Parathyroid adenoma (tissue), 2 donors: ENCODE results near the gene RMND5A.
"Not testable (repeated sequence)": the region's sequence is repeated elsewhere in the genome, so short reads cannot be mapped to it uniquely, and the experiment has no call there.

Source experiments
- H2AFZ ChIP-seq: fragments of 300-600 bp; sonication (generic); one replicate; pipeline ENCODE4 v1.7.0; 2017; ENCODE audit warnings: antibody characterized with exemption, mild to moderate bottlenecking
- H3K27ac ChIP-seq: fragments of 300-600 bp; sonication (generic); one replicate; pipeline ENCODE4 v1.7.0; 2017
- H3K27me3 ChIP-seq: fragments of 300-600 bp; sonication (generic); one replicate; pipeline ENCODE4 v1.7.0; 2017; ENCODE audit warnings: low read length; ENCODE audit not compliant: control insufficient read depth, insufficient read depth
- H3K36me3 ChIP-seq: fragments of 300-600 bp; sonication (generic); one replicate; pipeline ENCODE4 v1.7.0; 2017; ENCODE audit warnings: low read length; ENCODE audit not compliant: control insufficient read depth, insufficient read depth
- H3K4me1 ChIP-seq: fragments of 300-600 bp; sonication (generic); one replicate; pipeline ENCODE4 v1.7.0; 2017; ENCODE audit warnings: control low read depth
- H3K4me2 ChIP-seq: fragments of 300-600 bp; sonication (generic); one replicate; pipeline ENCODE4 v1.7.0; 2017; ENCODE audit warnings: low read length
- H3K4me3 ChIP-seq: fragments of 300-600 bp; sonication (generic); one replicate; pipeline ENCODE4 v1.7.0; 2017; ENCODE audit warnings: low read depth, low read length
- H3K79me2 ChIP-seq: fragments of 300-600 bp; sonication (generic); one replicate; pipeline ENCODE4 v1.7.0; 2017; ENCODE audit warnings: control low read depth
- H3K9ac ChIP-seq: fragments of 300-600 bp; sonication (generic); one replicate; pipeline ENCODE4 v1.7.0; 2017; ENCODE audit warnings: mild to moderate bottlenecking
- H3K9me3 ChIP-seq: fragments of 300-600 bp; sonication (generic); one replicate; pipeline ENCODE4 v1.7.0; 2017; ENCODE audit warnings: low read length; ENCODE audit not compliant: control insufficient read depth
- donor health status: primary hyperparathyroidism.

The RMND5A gene

DNA sequence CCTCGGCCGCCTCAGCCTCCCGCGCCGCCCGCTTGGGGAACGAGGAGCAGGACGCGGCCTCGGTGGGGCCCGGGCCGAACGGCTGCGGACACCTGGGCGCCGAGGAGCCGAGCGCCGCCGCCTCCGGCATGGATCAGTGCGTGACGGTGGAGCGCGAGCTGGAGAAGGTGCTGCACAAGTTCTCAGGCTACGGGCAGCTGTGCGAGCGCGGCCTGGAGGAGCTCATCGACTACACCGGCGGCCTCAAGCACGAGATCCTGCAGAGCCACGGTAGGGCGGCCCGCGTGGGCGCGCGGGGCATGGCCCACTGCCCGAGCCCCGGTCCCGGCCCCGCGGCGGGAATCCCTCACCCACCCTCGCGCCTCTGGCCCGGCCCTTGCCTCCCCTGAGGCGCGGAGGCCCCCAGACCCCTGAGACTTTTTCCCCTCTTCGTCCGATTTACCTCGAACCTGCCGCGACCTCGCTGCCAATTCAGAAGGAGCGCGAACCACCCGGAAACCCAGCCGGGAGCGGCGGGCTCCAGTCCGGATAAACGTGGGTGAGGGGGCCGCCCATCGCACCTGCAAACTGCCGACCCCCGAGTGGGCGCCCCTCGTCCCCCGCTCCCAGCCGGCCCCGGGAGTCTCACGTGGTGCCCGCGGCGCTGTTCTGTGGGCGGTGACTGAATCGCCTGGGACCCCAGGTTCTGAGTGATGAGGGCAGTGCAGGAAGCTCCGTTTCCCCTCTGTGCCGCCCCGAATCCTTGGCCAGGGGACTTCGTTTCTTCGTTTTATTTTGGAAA lies 639 bp downstream of the RMND5A start:
- not testable (repeated sequence) for H3K27me3 ChIP-seq, H3K79me2 ChIP-seq, H3K4me1 ChIP-seq, H3K9me3 ChIP-seq, H3K36me3 ChIP-seq
- peak overlapping the region; percentile 67 for H3K4me2 ChIP-seq
- peak overlapping the region; percentile 92 for H3K27ac ChIP-seq
- peak overlapping the region; percentile 46 for H3K4me3 ChIP-seq
- peak overlapping the region; percentile 69 for H2AFZ ChIP-seq
- H3K9ac ChIP-seq: peak overlapping the region; percentile 37

DNA sequence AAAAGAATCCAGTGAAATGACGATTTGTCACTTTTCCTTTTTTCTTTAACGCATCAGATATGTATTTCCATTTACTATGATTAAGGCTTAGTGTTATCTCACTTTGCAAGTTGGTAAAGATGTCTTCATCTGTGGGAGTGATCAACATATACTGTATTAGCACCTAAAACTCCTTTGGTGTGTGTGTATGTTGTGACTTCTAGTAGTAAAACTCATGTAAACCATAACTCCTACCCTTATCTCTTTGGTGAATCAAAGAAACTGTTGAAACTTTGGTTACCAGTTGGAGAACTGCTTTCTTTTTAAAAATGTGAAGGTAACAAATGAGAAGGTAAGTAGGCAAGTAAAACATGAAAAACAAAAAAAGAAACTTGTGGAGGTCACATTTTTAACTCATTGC lies 5.6 kb downstream of the RMND5A start:
- H3K4me1 ChIP-seq, H3K4me2 ChIP-seq, H3K27me3 ChIP-seq, H3K79me2 ChIP-seq, H3K9me3 ChIP-seq, H3K4me3 ChIP-seq, H3K27ac ChIP-seq, H2AFZ ChIP-seq, H3K9ac ChIP-seq, H3K36me3 ChIP-seq: not testable (repeated sequence)

DNA sequence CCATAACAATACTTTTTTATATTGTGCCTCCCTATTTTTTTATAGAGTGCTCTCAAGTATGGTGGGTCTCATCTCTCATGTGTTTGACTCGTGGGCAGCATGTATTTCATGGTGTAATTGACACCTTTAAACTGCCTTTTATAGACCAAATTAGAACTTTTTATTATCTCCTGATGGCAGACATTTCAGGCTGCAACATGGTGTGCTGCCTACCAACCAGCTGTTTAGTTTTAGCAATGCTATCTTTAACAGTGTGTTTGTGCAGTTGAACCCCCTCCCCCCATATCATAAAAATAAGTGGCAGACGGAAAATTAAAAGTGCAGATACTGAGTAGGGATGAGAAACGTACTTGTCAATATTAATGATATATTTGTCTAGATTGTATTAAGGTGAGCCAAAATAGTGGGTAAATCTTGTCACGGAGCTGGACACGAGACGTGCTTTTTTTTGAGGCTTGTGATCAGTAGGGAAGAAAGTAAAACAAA lies 12.0 kb downstream of the RMND5A start:
- not testable (repeated sequence) for H3K79me2 ChIP-seq, H3K27ac ChIP-seq, H3K36me3 ChIP-seq, H3K27me3 ChIP-seq, H3K4me2 ChIP-seq, H3K9me3 ChIP-seq, H3K4me3 ChIP-seq, H3K4me1 ChIP-seq, H3K9ac ChIP-seq, H2AFZ ChIP-seq

- H3K27me3 ChIP-seq, H3K9ac ChIP-seq, H2AFZ ChIP-seq, H3K27ac ChIP-seq, H3K4me1 ChIP-seq, H3K9me3 ChIP-seq, H3K36me3 ChIP-seq, H3K4me3 ChIP-seq, H3K4me2 ChIP-seq, H3K79me2 ChIP-seq: not testable (repeated sequence)
Observed at GRCh38 chr2:86732837-86733236, 12.7 kb downstream of the RMND5A start.

- not testable (repeated sequence) for H3K4me3 ChIP-seq, H3K9ac ChIP-seq, H3K4me2 ChIP-seq, H3K9me3 ChIP-seq, H3K27me3 ChIP-seq, H3K4me1 ChIP-seq, H3K36me3 ChIP-seq, H3K79me2 ChIP-seq, H3K27ac ChIP-seq, H2AFZ ChIP-seq
Observed at GRCh38 chr2:86733528-86733927, 13.4 kb downstream of the RMND5A start.

- not testable (repeated sequence) for H3K9me3 ChIP-seq, H2AFZ ChIP-seq, H3K4me1 ChIP-seq, H3K36me3 ChIP-seq, H3K27ac ChIP-seq, H3K79me2 ChIP-seq, H3K4me3 ChIP-seq, H3K4me2 ChIP-seq, H3K9ac ChIP-seq, H3K27me3 ChIP-seq
Observed at GRCh38 chr2:86734896-86735295, 14.8 kb downstream of the RMND5A start.

GRCh38 chr2:86739485-86739884 lies 19.4 kb downstream of the RMND5A start:
- H3K27me3 ChIP-seq, H3K27ac ChIP-seq, H3K4me3 ChIP-seq, H3K9ac ChIP-seq, H3K4me2 ChIP-seq, H3K79me2 ChIP-seq, H2AFZ ChIP-seq, H3K36me3 ChIP-seq, H3K4me1 ChIP-seq, H3K9me3 ChIP-seq: not testable (repeated sequence)

DNA sequence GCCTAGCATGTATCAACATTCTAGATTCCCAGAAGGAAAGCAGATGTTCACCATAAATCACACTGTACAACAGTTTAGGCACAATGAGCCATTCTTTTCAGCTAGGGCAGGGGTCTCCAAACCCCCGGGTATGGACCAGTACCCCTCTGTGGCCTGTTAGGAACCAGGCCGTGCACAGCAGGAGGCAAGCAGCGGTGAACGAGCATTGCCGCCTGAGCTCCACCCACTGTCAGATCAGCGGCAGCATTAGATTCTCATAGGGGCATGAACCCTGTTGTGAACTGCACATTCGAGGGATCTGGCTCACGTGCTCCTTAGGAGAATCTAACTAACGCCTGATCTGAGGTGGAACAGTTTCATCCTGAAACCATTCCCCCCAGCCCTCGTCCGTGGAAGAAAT lies 19.8 kb downstream of the RMND5A start:
- not testable (repeated sequence) for H3K9ac ChIP-seq

GRCh38 chr2:86741889-86742498 lies 21.9 kb downstream of the RMND5A start:
- not testable (repeated sequence) for H3K9ac ChIP-seq, H3K36me3 ChIP-seq, H3K79me2 ChIP-seq, H2AFZ ChIP-seq, H3K9me3 ChIP-seq, H3K4me3 ChIP-seq, H3K4me1 ChIP-seq, H3K27ac ChIP-seq, H3K27me3 ChIP-seq, H3K4me2 ChIP-seq

More for the DNA sequence above, 19.8 kb downstream of the RMND5A start:
- not testable (repeated sequence) for H3K36me3 ChIP-seq, H3K4me2 ChIP-seq, H3K27me3 ChIP-seq, H3K4me1 ChIP-seq, H3K79me2 ChIP-seq, H2AFZ ChIP-seq, H3K4me3 ChIP-seq, H3K9me3 ChIP-seq, H3K27ac ChIP-seq
